Measurements from ENCODE around the gene PALMD. TPM values are rescaled to one million over a fixed set of nuclear protein-coding genes. Genes with fewer than 3 reads are reported as not detected.

PALMD gene
- total RNA-seq, 1 donor from 2014 or later, result 0.17 TPM

GRCh38 chr1:99672530-99673213, 26.8 kb downstream of the PALMD start:
- no peaks in the 10 kb centered on the region for H3K27me3 ChIP-seq (ENCODE audit: control insufficient read depth, insufficient read depth, low read length)
- H3K36me3 ChIP-seq (ENCODE audit: control insufficient read depth, insufficient read depth, low read length), result no peaks in the 10 kb centered on the region
- no peak for TF ChIP-seq CTCF (IDR thresholded peaks at IDR 0.05; ENCODE audit: insufficient read depth, low read length, poor library complexity, severe bottlenecking)
- DNase-seq (ENCODE audit: low read depth), result no peak
- no peak overlapping the region for H3K4me3 ChIP-seq (ENCODE audit: low read depth, low read length)

- H3K4me3 ChIP-seq (ENCODE audit: low read depth, low read length), result no peak overlapping the region
- no peak for DNase-seq (ENCODE audit: low read depth)
- H3K27me3 ChIP-seq (ENCODE audit: control insufficient read depth, insufficient read depth, low read length), result no peaks in the 10 kb centered on the region
- TF ChIP-seq CTCF (IDR thresholded peaks at IDR 0.05; ENCODE audit: insufficient read depth, low read length, poor library complexity, severe bottlenecking), result no peak
- no peaks in the 10 kb centered on the region for H3K36me3 ChIP-seq (ENCODE audit: control insufficient read depth, insufficient read depth, low read length)
Measured at GRCh38 chr1:99673315-99673714, 27.4 kb downstream of the PALMD start.

GRCh38 chr1:99674115-99675064, 28.5 kb downstream of the PALMD start:
- no peak for TF ChIP-seq CTCF (IDR thresholded peaks at IDR 0.05; ENCODE audit: insufficient read depth, low read length, poor library complexity, severe bottlenecking)
- H3K36me3 ChIP-seq (ENCODE audit: control insufficient read depth, insufficient read depth, low read length), result no peaks in the 10 kb centered on the region
- DNase-seq (ENCODE audit: low read depth), result no peak
- H3K27me3 ChIP-seq (ENCODE audit: control insufficient read depth, insufficient read depth, low read length), result no peaks in the 10 kb centered on the region
- no peak overlapping the region for H3K4me3 ChIP-seq (ENCODE audit: low read depth, low read length)

GRCh38 chr1:99675292-99675691, 29.4 kb downstream of the PALMD start:
- no peak for DNase-seq (ENCODE audit: low read depth)
- no peaks in the 10 kb centered on the region for H3K27me3 ChIP-seq (ENCODE audit: control insufficient read depth, insufficient read depth, low read length)
- no peak overlapping the region for H3K4me3 ChIP-seq (ENCODE audit: low read depth, low read length)
- no peaks in the 10 kb centered on the region for H3K36me3 ChIP-seq (ENCODE audit: control insufficient read depth, insufficient read depth, low read length)
- no peak for TF ChIP-seq CTCF (IDR thresholded peaks at IDR 0.05; ENCODE audit: insufficient read depth, low read length, poor library complexity, severe bottlenecking)

- Histone ChIP-seq H3K36me3 (ENCODE audit: control insufficient read depth, insufficient read depth, low read length) (no peaks in the 10 kb centered on the region), H3K4me3 (ENCODE audit: low read depth, low read length) (no peak overlapping the region), H3K27me3 (ENCODE audit: control insufficient read depth, insufficient read depth, low read length) (no peaks in the 10 kb centered on the region)
- TF ChIP-seq CTCF (IDR thresholded peaks at IDR 0.05; ENCODE audit: insufficient read depth, low read length, poor library complexity, severe bottlenecking), result no peak
- DNase-seq (ENCODE audit: low read depth), result no peak
Measured at GRCh38 chr1:99675994-99676393, 30.1 kb downstream of the PALMD start.

Data from kidney epithelial cell (primary cell).